GM21786 (cell line): Measurements from ENCODE around the gene CD3E.
"Not testable (repeated sequence)": the region's sequence is repeated elsewhere in the genome, so short reads cannot be mapped to it uniquely, and the experiment has no call there.

Source experiments
- ATAC-seq: cut with Tn5 transposase; IDR thresholded peaks from one replicate; pipeline ENCODE4 v1.9.1; 2021; ENCODE audit not compliant: unreplicated experiment

CD3E gene

DNA sequence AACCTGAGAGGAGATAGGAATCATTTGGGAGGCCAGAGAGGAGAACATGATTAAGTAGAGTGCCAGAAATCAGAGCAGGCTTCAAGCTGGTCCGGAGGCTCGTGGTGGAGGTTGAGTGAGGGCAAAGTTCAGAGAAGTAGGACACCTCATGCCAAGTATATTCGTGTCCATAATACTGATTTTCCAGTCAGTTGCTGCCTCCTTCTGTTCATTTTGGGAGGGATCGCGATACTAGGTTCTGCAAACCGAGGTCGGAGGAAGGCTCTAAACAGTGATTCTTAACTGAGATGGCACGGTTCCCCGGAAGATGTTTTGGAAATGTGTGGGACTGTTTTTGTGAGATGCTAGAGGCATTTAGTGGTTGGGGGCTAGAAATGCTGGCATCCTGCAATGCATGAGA is 13.6 kb upstream of the CD3E start:
- no peak for ATAC-seq

DNA sequence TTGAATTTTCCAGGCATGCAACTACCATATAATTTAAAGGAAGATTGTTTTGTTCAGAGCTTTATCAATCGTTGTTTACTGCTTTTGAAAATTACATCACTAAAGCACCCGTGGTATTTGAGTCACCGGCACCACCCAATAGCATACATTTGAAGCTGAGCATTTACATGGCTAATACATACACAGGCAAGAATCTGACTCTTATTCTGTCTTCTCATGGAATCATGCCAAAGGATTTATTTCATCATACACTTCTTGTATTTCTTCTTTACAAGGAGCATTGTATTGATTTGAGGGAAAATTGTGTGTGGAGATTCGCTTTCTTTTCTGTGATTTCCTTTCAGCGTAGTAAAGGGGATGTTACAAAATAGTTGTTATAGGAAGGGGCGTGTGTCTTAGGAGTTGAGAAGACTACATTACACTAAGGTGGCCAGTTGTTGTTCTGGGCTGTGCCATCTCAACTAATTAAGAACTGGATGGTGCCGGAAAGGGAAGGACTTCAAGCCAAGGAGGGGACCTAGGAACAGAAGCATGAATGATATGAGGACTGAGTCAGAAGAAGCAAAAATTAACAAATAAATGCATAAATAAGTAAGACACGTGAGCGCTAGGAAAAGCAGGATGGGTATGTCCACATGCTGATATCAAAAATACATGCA is 12.9 kb upstream of the CD3E start:
- ATAC-seq: no peak

DNA sequence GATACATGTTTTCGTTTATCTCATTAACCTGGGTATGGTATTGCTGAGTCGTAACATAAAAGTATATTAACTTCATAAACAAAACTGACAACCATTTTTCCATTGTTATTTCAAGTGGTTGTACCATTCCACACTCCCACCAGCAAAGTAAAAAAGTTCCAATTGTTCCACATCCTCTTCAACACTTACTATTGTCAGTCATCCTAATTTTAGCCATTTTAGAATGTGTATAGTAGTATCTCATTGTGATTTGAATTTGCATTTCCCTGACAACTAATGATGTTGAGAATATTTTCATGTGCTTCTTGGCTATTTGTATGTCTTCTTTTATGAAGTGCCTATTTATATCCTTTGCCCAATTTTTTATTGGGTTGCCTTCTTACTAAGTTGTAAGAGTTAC is 10.5 kb upstream of the CD3E start:
- no peak for ATAC-seq

DNA sequence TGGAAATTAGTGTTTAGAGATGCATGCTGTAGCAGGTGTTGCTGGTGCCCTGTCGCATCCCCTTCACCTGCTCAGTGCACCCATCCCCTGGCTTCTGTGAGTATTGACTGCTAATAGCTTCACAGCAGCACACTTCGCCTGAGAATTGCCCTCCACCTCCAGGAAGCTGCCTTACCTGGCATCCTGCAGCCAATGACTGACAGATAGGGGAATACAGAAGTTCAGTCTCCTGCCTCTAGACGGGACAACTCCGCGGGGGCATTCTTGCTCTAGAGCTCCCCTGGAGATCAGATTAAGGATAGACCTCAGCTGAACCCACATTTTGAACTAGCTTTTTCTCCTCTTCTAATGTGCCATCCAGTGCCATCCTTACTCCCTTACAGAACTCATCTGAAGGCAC is 9.3 kb upstream of the CD3E start:
- no peak for ATAC-seq

DNA sequence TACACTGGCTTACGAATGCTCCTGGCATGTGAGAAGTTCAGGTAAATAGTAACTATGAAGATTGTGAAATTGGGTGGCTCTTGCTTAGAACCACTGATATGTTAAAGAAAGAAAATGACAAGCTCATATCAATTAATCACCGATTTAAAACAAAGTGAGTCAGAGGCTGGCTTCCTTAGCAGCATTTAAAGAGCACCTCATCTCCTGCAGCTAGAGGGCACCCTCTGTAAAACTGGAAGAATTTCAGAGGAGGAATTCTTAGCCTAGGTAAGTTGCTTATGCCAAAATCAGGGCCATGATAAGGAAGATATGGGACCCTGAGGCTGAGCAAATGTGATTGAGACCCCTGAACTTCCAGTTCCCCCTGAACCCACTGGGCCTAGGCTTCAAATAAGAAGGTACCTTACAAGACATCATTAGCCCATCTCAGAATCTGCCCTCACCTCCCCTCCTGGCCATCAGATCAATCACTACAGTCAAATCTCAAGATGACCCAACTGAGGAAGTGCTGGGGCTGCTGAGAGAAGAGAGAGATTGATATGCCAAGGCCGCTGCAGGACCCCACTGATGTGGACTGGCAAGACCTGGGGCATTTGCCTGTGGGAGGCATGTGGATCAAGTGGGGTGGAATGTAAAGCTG is 8.6 kb upstream of the CD3E start:
- no peak for ATAC-seq

DNA sequence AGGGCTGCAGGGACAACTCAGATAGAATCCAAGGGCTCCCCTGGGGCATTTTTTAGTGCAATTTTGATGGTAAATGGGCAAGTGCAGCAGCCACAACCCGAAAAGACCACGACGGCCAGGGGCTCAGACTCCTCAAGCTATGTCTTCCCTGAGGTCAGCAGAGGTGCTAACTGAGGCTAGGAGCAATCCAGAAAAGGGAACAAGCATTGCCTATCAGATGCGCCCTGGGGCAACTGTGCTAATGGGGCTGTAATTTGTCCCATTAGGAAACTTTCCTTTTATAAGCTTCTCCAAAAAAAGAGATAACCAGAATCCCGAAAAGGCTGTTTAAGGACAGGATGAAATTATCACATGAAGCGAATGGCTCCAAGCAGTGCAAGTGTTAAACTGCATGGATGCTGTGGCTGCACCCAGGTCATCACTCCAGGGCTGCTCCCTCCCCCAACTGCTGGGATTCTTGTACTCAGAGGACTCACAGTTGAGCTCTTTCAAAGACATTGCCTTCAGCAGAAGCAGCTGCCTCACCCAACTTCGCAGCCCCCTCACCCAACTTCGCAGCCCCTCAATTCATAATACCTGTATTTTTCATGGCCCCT is 2.8 kb upstream of the CD3E start:
- ATAC-seq: no peak

DNA sequence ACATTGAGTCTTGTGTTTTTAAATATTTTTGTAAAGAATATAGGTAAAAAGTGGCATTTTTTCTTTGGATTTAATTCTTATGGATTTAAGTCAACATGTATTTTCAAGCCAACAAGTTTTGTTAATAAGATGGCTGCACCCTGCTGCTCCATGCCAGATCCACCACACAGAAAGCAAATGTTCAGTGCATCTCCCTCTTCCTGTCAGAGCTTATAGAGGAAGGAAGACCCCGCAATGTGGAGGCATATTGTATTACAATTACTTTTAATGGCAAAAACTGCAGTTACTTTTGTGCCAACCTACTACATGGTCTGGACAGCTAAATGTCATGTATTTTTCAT is 333 bp upstream of the CD3E start:
- no peak for ATAC-seq

DNA sequence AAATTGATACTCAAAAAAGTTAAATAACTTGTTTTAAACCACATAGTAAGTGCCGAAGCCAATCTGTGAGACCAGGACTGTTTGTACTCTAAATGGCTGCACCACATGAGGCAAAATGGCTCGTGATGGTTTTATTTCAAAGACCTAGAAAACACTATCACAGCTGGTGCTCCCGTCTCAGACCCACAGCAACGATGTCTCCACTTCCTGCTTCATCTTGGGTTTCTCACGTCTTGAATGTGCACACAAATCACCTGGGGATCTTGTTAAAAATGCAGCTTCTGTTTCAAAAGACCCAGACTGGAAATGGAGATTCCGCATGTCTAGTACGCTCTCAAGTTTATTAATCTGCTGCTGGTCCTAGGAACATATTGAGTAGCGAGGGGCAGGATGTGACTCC is 1.2 kb downstream of the CD3E start:
- no peak for ATAC-seq

DNA sequence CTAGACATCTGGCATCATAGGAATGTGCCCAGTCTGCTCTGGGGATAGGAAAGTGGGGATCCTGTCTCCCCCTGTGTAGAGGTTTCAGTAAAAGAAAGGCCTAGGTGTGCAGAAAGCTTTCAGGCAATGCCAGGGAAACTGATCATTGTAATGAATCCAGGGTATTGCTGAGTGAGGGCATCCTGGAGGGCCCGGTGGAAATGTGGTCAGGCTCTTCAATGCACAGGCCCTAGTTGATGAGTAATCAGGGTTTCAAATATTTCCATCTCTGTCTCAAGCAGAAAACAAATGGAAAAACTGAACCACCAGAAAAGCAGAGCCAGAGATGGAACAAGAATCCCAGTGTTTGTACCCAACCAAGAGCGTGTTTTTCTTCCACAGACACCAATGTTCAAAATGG is 2.0 kb downstream of the CD3E start:
- ATAC-seq: no peak

DNA sequence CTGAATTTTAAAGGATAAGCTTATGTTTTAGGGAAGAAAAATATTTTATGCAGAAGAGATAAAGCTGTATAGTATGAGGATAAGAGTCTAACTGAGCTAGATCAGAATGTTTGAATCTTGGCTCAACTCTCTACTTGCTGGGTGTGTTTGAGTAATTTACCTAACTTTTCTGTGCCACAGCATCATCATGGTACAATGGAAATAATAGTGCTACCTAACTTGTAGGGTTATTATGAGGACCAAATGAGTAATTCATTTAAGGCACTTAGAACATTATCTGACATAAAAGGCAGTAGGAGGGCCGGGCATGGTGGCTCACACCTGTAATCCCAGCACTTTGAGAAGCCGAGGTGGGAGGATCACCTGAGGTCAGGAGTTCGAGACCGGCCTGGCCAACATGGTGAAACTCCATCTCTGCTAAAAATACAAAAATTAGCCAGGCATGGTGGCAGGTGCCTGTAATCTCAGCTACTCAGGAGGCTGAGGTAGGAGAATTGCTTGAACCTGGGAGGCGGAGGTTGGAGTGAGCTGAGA is 4.5 kb downstream of the CD3E start:
- not testable (repeated sequence) for ATAC-seq

DNA sequence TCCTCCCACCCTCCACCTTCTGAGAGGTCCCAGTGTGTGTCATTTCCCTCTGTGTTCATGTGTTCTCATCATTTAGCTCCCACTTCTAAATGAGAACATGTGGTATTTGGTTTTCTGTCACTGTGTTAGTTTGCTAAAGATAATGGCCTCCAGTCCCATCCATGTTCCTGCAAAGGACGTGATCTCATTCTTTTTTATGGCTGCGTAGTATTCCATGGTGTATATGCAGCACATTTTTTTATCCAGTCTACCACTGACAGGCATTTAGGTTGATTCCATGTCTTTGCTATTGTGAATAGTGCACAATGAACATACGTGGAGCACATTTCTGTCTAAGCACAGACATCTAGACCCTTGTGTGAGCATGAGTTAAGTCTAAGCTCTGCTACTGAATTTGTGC is 5.7 kb downstream of the CD3E start:
- ATAC-seq: no peak

DNA sequence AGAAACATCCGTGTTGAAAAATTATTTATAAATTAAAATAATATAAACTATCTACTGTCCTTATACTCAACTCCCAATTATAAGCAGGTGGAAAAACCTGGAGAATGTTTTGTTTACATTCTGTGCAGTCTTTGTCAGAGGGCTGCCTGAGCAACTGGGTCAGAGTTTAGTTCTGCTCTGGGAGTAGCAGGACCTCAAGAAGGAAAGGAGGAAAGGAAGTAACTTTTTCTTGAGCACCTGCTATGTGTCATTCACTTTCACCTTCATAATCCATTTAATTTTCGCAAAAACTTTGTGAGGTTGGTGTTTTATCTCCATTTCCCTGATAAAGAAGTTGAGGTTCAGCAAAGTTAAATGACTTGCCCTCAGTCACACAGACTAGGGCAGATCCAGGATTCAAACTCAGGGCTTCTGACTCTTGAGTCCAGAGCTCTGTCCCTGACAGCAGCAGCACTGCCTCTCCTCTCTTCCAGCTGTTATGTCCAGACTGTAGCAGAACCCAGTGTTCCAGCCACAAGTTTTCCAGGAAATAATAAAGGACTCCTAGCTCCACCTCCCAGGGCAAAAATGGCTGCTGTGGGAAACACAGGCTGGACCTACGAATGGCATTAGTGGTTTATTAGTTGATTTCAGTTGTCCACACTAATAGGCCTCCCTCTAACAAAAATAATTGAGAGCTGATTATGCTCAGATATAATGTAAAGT is 6.4 kb downstream of the CD3E start:
- no peak for ATAC-seq

DNA sequence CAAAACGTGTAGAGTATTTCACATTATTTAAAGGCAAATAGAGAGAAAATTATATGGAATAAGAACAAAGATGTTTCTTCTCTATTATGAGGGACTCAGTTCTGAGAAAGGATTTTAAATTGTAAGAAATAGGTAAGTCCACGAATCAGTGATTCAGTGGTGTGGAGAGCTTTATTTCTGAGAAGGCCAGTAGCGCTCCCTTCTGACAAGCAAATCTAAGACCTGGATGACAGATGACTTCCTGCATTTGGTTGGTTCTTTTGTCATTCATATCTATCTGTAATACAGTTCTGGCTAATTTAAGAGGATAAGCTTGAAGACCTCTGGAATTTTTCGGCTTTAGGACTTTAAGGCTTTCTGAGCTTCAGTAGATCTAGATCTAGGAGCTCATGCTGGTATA is 7.0 kb downstream of the CD3E start:
- no peak for ATAC-seq

DNA sequence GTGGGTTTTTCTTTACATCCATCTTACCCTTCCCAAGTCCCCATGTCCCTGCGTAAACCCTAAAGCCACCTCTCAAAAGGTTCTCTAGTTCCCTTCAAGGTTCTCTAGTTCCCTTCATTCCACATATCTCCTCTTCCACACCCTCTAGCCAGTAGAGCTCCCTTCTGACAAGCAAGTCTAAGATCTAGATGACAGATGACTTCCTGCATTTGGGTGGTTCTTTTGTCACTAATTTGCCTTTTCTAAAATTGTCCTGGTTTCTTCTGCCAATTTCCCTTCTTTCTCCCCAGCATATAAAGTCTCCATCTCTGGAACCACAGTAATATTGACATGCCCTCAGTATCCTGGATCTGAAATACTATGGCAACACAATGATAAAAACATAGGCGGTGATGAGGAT is 7.8 kb downstream of the CD3E start:
- ATAC-seq: no peak

DNA sequence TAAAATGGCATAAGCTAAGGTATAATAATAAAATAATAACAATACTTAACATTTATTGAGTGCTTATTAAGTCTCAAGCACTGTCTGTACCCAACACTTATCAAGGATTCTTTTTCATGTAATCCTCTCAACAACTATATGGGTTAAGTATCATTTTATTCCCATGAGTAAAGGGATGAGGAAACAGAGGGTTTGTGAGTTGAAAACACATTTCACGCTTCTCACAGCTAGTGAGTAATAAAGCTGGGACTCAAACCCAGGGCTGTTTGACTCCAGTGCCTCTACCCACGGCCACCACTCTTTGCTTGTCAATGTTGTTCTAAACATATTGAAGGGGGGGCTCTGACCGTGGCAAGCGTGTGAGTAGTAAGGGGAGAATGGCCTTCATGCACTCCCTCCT is 8.7 kb downstream of the CD3E start:
- ATAC-seq: no peak

DNA sequence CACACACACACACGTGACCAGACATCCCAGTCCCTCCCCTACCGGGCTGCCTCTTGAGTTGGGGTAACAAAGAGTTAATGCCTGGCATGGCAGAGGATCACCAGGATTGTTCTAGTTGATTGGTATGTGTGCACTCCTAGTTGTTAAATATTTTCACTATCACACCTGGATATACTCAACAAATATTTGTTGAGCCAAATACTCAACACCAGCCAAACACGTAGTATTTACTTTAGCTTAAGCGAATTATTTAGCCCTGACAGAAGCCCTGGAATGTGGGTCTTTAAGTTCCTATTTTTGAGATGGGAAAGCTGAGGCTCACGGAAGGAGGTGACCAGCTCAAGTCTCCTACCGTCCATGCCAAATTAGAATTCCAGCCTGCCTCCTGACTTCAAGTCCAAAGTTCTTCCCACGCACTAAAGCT is 10.5 kb downstream of the CD3E start:
- no peak for ATAC-seq

DNA sequence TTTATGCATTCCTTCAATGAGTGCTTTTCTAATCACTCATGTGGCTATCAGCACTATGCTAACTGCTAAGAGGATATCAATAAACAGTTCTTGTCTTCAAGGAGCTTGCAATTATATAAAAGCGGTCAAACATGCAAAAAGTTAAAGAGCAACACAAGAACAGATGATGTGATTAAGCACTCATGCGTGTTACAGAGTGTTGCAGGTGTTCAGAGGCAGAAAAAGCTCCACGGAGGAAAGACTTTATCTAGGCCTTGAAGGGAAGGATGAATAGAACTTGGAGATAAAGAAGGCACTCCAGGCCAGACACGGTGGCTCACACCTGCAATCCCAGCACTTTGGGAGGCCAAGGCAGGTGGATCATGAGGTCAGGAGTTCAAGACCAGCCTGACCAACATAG is 13.6 kb downstream of the CD3E start:
- no peak for ATAC-seq

DNA sequence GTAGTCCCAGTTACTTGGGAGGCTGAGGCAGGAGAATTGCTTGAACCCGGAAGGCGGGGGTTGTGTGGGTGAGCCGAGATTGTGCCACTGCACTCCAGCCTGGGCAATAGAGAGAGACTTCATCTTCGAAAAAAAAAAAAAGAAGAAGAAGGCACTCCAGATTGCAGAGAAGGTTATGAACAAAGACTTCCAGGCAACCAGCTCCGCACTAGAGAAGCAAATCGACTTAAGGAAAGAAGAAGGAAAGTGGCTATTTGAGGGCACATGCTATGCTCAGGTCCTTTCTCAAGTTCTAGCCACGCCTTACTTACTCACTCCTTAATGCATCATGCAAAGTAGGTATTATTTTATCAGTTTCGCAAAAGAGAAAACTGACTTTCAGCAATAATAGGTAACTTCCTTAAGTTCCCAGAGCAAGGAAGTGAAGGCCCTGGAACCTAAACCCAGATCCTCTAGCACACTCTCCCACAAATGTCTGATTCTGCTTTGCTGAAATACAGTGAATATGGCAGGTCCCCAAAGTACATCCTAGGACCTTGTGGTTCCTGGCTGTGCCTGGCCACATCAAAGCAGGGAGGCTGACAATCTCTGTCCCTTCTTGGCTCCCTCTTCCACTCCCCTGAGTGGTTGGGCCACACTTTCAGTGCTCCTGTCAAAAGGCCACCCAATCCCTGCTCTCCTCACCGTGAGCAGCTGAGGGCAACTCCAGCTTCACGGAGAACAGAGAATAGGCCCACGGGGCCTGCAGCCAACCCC is 14.2 kb downstream of the CD3E start:
- no peak for ATAC-seq

DNA sequence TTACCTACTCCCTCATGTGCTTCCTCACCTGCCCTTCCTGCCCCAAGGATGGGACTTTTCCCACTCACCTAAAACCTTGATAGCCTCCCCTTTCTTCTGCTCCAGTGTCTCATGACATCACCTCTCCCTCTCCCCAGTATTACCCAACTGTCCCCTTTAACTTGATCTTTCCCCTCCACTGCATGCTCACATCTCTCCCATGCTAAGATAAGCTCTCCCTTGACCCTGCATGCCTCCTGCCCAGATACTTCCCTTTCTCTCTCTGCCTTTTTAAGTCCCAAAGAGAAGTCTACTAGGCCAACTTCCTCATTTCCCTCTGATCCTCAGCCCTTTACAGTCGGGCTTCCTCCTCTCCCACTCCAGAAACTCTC is 14.8 kb downstream of the CD3E start:
- ATAC-seq: no peak

DNA sequence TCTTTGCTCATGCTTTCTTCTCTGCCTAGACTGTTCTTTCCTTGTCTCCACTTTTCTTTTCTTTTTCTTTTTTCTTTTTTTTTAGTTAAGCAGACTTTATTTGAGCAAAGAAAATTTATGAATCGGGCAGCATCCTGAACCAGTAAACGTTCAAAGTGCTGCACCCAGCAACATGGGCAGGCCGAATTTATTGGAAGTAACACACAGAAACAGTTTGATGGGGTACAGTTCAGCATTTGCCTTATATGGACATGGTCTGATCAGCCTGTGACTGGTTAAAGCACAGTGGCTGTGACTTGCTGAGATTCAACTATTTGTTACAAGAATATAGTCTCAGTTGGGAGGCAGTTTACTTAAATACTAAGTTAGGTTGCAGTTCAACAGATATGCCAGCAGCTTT is 16.0 kb downstream of the CD3E start:
- no peak for ATAC-seq

DNA sequence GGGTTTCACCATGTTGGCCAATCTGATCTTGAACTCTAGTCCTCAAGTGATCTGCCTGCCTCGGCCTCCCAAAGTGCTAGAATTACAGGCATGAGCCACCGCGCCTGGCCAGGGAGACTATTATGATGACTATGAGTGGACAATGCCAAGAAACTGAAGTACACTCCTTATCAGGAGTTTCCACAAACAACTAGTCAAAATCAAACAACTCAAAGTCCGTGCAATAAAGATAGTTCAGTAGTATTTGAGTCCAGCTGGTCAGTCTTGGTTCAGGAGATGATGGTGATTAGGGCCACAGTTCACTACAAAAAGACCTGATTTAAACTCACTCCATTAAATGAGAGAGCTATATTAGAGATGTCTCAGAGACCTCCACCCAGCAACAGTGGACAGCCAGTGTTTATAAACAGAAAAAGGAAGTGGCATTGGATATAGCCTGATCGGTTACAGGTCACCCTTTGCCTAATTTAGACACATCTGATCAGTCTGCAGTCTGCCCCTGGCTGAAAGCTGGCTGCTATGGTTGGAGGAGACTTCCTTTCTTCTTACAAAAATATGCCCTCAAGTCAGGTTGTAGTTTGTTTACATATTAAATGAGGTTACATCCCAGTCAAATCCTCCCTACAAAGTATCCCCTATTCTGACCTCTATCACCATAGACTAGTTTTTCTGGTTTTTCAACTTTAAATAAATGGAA is 17.0 kb downstream of the CD3E start:
- ATAC-seq: no peak
